Neuronal stem cell (in vitro differentiated cells): Measurements from ENCODE around the gene LRRC25.

Experiments used
- DNase-seq: peaks from one replicate; pipeline ENCODE4 v3.0.0-alpha.2; 2013; ENCODE audit warnings: low spot score
- H2AFZ ChIP-seq: one replicate; pipeline ENCODE4 v1.6.1; 2013; ENCODE audit warnings: mild to moderate bottlenecking, low read length, inconsistent platforms
- H2AK5ac ChIP-seq: 2 replicates; pipeline ENCODE4 v1.6.1; 2013; ENCODE audit warnings: low read depth, mild to moderate bottlenecking, inconsistent platforms, low read length, moderate library complexity, mixed read lengths
- H2BK120ac ChIP-seq: 2 replicates; pipeline ENCODE4 v1.6.1; 2013; ENCODE audit warnings: low read depth, mild to moderate bottlenecking, inconsistent platforms, low read length, moderate library complexity, mixed read lengths
- H2BK12ac ChIP-seq: one replicate; pipeline ENCODE4 v1.6.1; 2013; ENCODE audit warnings: low read length, inconsistent platforms
- H2BK15ac ChIP-seq: 2 replicates; pipeline ENCODE4 v1.6.1; 2013; ENCODE audit warnings: mild to moderate bottlenecking, low read length, inconsistent platforms, mixed read lengths
- H2BK5ac ChIP-seq: one replicate; pipeline ENCODE4 v1.6.1; 2013; ENCODE audit warnings: inconsistent platforms, mild to moderate bottlenecking, low read length, moderate library complexity
- H3K14ac ChIP-seq: one replicate; pipeline ENCODE4 v1.6.1; 2013; ENCODE audit warnings: low read length, inconsistent platforms
- H3K18ac ChIP-seq: 2 replicates; pipeline ENCODE4 v1.6.1; 2013; ENCODE audit warnings: low read length, inconsistent platforms
- H3K23ac ChIP-seq: 2 replicates; pipeline ENCODE4 v1.6.1; 2013; ENCODE audit warnings: low read depth, mild to moderate bottlenecking, mixed read lengths, low read length, inconsistent platforms; ENCODE audit not compliant: poor library complexity
- H3K27ac ChIP-seq: replicated peaks from 3 replicates; pipeline ENCODE4 v1.5.1; 2013; ENCODE audit warnings: low read length, inconsistent platforms
- H3K27me3 ChIP-seq, 3 experiments: 2 replicates each; pipeline ENCODE4 v1.6.1; 2013; ENCODE audit warnings: low read length in 3 of 3, mild to moderate bottlenecking in 2 of 3, inconsistent platforms in 1 of 3, low read depth in 1 of 3, mixed read lengths in 1 of 3, moderate library complexity in 1 of 3; ENCODE audit not compliant: control insufficient read depth in 3 of 3, insufficient read depth in 3 of 3
- H3K36me3 ChIP-seq, 2 donors: replicated peaks in 1 of 2; 2 replicates each; pipeline ENCODE4 v1.6.1; 2013; ENCODE audit warnings: low read length in 2 of 2; ENCODE audit not compliant: control insufficient read depth in 2 of 2, insufficient read depth in 2 of 2
- H3K4ac ChIP-seq: 2 replicates; pipeline ENCODE4 v1.6.1; 2013; ENCODE audit warnings: inconsistent platforms, mild to moderate bottlenecking, low read length, moderate library complexity
- H3K4me1 ChIP-seq, 2 donors: 1 replicate in 1 of 2; 2 replicates in 1 of 2; pipeline ENCODE4 v1.6.1; 2013; ENCODE audit warnings: low read length in 2 of 2, low read depth in 1 of 2; ENCODE audit not compliant: control insufficient read depth in 2 of 2, insufficient read depth in 1 of 2
- H3K4me2 ChIP-seq: one replicate; pipeline ENCODE4 v1.6.1; 2013; ENCODE audit warnings: mild to moderate bottlenecking, low read length, inconsistent platforms; ENCODE audit not compliant: insufficient read depth, poor library complexity, severe bottlenecking
- H3K4me3 ChIP-seq, 2 donors: 2 replicates each; pipeline ENCODE4 v1.5.1; 2013; ENCODE audit warnings: low read length in 2 of 2, mild to moderate bottlenecking in 2 of 2, inconsistent platforms in 1 of 2, moderate library complexity in 1 of 2
- H3K79me1 ChIP-seq: one replicate; pipeline ENCODE4 v1.6.1; 2013; ENCODE audit warnings: low read depth, mild to moderate bottlenecking, inconsistent platforms, low read length, moderate library complexity
- H3K9ac ChIP-seq: one replicate; pipeline ENCODE4 v1.6.1; 2013; ENCODE audit warnings: mild to moderate bottlenecking, low read depth, low read length, inconsistent platforms; ENCODE audit not compliant: poor library complexity
- H3K9me3 ChIP-seq, 2 donors: replicated peaks in 1 of 2; 2 replicates each; pipeline versions ENCODE3 to v1.6.1; 2013; ENCODE audit warnings: low read length in 2 of 2, mild to moderate bottlenecking in 2 of 2, inconsistent platforms in 1 of 2, low read depth in 1 of 2, mixed read lengths in 1 of 2, moderate library complexity in 1 of 2; ENCODE audit not compliant: control insufficient read depth in 2 of 2, insufficient read depth in 1 of 2
- H4K8ac ChIP-seq: one replicate; pipeline ENCODE4 v1.6.1; 2013; ENCODE audit warnings: low read depth, mild to moderate bottlenecking, inconsistent platforms, low read length, moderate library complexity
- H4K91ac ChIP-seq: one replicate; pipeline ENCODE4 v1.6.1; 2013; ENCODE audit warnings: low read length, low read depth, mild to moderate bottlenecking, inconsistent platforms; ENCODE audit not compliant: poor library complexity
- WGBS, 2 donors: extraction: QIAGEN DNeasy Blood & Tissue Kit; methylation state at CpG; one replicate each; pipeline ENCODE4 v1.1.7; 2013; ENCODE audit warnings: missing lambda C conversion rate in 2 of 2, mixed read lengths in 1 of 2; ENCODE audit not compliant: insufficient read length in 2 of 2, insufficient replicate concordance in 1 of 2; ENCODE audit errors: extremely low coverage in 2 of 2; 5-methylcytosine and 5-hydroxymethylcytosine counted together

The LRRC25 gene

DNA sequence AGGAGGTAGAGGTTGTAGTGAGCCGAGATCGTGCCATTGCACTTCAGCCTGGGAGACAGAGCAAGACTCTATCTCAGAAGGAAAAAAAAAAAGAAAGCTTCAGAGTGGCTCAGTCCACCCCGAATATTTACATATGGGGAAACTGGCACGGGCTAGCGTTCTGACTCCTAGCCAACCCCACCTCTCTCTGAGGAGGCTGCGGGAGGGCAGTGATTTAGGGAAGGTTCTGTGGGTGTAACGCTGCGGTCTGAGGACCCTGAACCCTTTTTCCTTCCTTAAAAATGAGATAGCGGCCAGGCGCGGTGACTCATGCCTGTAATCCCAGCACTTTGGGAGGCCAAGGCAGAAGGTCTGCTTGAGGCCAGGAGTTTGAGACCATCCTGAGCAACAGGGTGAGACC, 5.0 kb downstream of the LRRC25 start:
- peaks cover 11 to 12% of the 10 kb centered on the region in 2 donors for H3K4me1 ChIP-seq
- no CpG with 5 or more reads among the region's 11 CpGs for WGBS, 2 donors
- no peak overlapping the region for H3K4ac ChIP-seq
- no peak overlapping the region for H2AFZ ChIP-seq
- peaks cover 0 to 6% of the 10 kb centered on the region in 2 donors for H3K36me3 ChIP-seq
- no peak overlapping the region for H3K27ac ChIP-seq
- no peak overlapping the region for H2BK15ac ChIP-seq
- H3K14ac ChIP-seq = no peak overlapping the region
- no peak overlapping the region for H2BK120ac ChIP-seq
- H3K18ac ChIP-seq = no peak overlapping the region
- peaks cover 0 to 4% of the 10 kb centered on the region in 2 donors for H3K9me3 ChIP-seq
- H2AK5ac ChIP-seq = no peak overlapping the region
- no peak overlapping the region for H2BK5ac ChIP-seq
- H3K79me1 ChIP-seq = no peaks in the 10 kb centered on the region
- no peak overlapping the region for H3K9ac ChIP-seq
- DNase-seq = no peak
- H4K91ac ChIP-seq = no peak overlapping the region
- H4K8ac ChIP-seq = no peak overlapping the region
- peaks cover 0 to 25% (median 0%) of the 10 kb centered on the region in 3 experiments for H3K27me3 ChIP-seq
- no peak overlapping the region for H3K4me3 ChIP-seq
- H2BK12ac ChIP-seq = no peak overlapping the region
- no peak overlapping the region for H3K23ac ChIP-seq
- no peak overlapping the region for H3K4me2 ChIP-seq

- no peak overlapping the region for H2AFZ ChIP-seq
- H3K9me3 ChIP-seq = peaks cover 0 to 4% of the 10 kb centered on the region in 2 donors
- WGBS, 2 donors = no CpG with 5 or more reads among the region's 9 CpGs
- no peak overlapping the region for H3K14ac ChIP-seq
- H3K4me3 ChIP-seq = no peak overlapping the region
- H2AK5ac ChIP-seq = no peak overlapping the region
- no peak overlapping the region for H3K4ac ChIP-seq
- H3K23ac ChIP-seq = no peak overlapping the region
- H2BK15ac ChIP-seq = peak overlapping the region; percentile 49
- peak overlapping the region; percentile 66 for H2BK5ac ChIP-seq
- peaks cover 0 to 6% of the 10 kb centered on the region in 2 donors for H3K36me3 ChIP-seq
- H3K27me3 ChIP-seq = peaks cover 0 to 33% (median 0%) of the 10 kb centered on the region in 3 experiments
- no peak overlapping the region for H3K9ac ChIP-seq
- H2BK12ac ChIP-seq = no peak overlapping the region
- no peak overlapping the region for H4K91ac ChIP-seq
- H3K18ac ChIP-seq = peak overlapping the region; percentile 64
- H3K4me1 ChIP-seq = peaks cover 6 to 9% of the 10 kb centered on the region in 2 donors
- no peak overlapping the region for H2BK120ac ChIP-seq
- H3K27ac ChIP-seq = no peak overlapping the region
- H3K79me1 ChIP-seq = no peaks in the 10 kb centered on the region
- H4K8ac ChIP-seq = no peak overlapping the region
- no peak overlapping the region for H3K4me2 ChIP-seq
- DNase-seq = no peak
Measured at GRCh38 chr19:18391509-18392075, 5.8 kb downstream of the LRRC25 start.

GRCh38 chr19:18390065-18390907, 7.1 kb downstream of the LRRC25 start:
- no peak overlapping the region for H2AFZ ChIP-seq
- no peak overlapping the region for H3K14ac ChIP-seq
- H2AK5ac ChIP-seq = peak overlapping the region; percentile 78
- H3K4me1 ChIP-seq = peaks cover 12% of the 10 kb centered on the region in 2 donors
- no peak overlapping the region for H2BK12ac ChIP-seq
- H2BK15ac ChIP-seq = peak overlapping the region; percentile 79
- no peak overlapping the region for H3K4me2 ChIP-seq
- peak overlapping the region; percentile 72 for H4K8ac ChIP-seq
- H3K9me3 ChIP-seq = peaks cover 0 to 4% of the 10 kb centered on the region in 2 donors
- no peak overlapping the region for H3K4me3 ChIP-seq
- H3K79me1 ChIP-seq = peaks cover 2% of the 10 kb centered on the region
- no peak overlapping the region for H2BK5ac ChIP-seq
- H4K91ac ChIP-seq = no peak overlapping the region
- H3K18ac ChIP-seq = no peak overlapping the region
- no peak overlapping the region for H3K9ac ChIP-seq
- H3K23ac ChIP-seq = no peak overlapping the region
- no peak overlapping the region for H3K4ac ChIP-seq
- DNase-seq = no peak
- no peak overlapping the region for H3K27ac ChIP-seq
- WGBS, 2 donors = no CpG with 5 or more reads among the region's 6 CpGs
- peak overlapping the region; percentile 50 for H2BK120ac ChIP-seq
- peaks cover 0 to 6% of the 10 kb centered on the region in 2 donors for H3K36me3 ChIP-seq
- peaks cover 0 to 36% (median 0%) of the 10 kb centered on the region in 3 experiments for H3K27me3 ChIP-seq

- DNase-seq = no peak
- Histone ChIP-seq H3K27ac (no peak overlapping the region), H3K27me3 (peaks cover 0 to 36% (median 0%) of the 10 kb centered on the region in 3 experiments), H3K23ac (peak overlapping the region; percentile 20), H2BK12ac (no peak overlapping the region), H2BK120ac (peak overlapping the region; percentile 50), H3K4me3 (no peak overlapping the region), H2AK5ac (peak overlapping the region; percentile 78), H3K4me2 (no peak overlapping the region), H3K4ac (no peak overlapping the region), H2AFZ (no peak overlapping the region), H2BK5ac (no peak overlapping the region), H4K91ac (no peak overlapping the region), H3K36me3 (peaks cover 0 to 6% of the 10 kb centered on the region in 2 donors), H3K18ac (no peak overlapping the region), H3K9ac (no peak overlapping the region), H3K79me1 (peaks cover 2% of the 10 kb centered on the region), H3K4me1 (peaks cover 12 to 13% of the 10 kb centered on the region in 2 donors), H3K14ac (no peak overlapping the region), H2BK15ac (no peak overlapping the region), H3K9me3 (peaks cover 0 to 4% of the 10 kb centered on the region in 2 donors), H4K8ac (no peak overlapping the region)
Measured at GRCh38 chr19:18389726-18390064, 7.7 kb downstream of the LRRC25 start.
